ENCODE data around the gene PSMB2.

DNA sequence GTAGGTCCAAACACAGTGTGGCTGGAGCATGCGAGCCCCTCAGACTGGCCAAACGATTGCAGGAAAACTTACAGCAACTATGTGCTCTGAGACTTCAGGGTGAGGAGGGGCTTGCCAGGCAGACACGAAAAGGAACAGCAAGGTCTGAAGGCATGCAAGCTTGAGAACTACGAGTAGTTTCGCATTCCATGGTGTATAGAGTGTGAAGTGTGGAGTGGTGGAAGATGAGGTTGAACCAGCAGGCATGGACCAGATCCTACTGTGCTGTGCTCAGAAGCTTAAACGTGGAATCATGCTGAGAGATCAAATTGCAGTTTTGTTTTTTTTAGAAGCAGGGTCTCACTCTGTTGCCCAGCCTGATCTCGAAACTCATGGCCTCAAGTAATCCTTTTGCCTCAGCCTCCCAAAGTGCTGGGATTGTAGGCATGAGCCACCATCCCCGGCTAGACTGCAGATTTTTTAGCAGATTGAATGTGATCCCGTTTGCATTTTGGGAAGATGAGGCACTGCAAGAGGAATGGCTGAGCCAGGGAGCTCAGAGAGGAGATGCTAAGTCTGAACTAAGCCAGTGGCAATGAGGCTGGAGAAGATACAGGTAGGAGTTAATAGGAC is 73.3 kb downstream of the PSMB2 start:
- TF ChIP-seq, protein P1, sequence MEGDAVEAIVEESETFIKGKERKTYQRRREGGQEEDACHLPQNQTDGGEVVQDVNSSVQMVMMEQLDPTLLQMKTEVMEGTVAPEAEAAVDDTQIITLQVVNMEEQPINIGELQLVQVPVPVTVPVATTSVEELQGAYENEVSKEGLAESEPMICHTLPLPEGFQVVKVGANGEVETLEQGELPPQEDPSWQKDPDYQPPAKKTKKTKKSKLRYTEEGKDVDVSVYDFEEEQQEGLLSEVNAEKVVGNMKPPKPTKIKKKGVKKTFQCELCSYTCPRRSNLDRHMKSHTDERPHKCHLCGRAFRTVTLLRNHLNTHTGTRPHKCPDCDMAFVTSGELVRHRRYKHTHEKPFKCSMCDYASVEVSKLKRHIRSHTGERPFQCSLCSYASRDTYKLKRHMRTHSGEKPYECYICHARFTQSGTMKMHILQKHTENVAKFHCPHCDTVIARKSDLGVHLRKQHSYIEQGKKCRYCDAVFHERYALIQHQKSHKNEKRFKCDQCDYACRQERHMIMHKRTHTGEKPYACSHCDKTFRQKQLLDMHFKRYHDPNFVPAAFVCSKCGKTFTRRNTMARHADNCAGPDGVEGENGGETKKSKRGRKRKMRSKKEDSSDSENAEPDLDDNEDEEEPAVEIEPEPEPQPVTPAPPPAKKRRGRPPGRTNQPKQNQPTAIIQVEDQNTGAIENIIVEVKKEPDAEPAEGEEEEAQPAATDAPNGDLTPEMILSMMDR (IDR thresholded peaks at IDR 0.05; ENCODE audit: insufficient read depth, low read length) = no peak
- TF ChIP-seq POLR2AphosphoS5 (IDR thresholded peaks at IDR 0.05; ENCODE audit: low read depth) (no peak), GABPA (IDR thresholded peaks at IDR 0.05; ENCODE audit: low read depth) (no peak)

All from HL-60 (cell line).